A549 (cell line): ENCODE results near the gene F8. TPM values are rescaled to one million over a fixed set of nuclear protein-coding genes. Genes with fewer than 3 reads are reported as not detected.
A peak's percentile ranks its signal among the peaks of the same experiment; 100 is the strongest.

Source experiments
- ATAC-seq, 2 experiments: fragments of 200-7000 bp in 1 of 2; fragments of >200 bp in 1 of 2; cut with Nextera tagmentation in 1 of 2; cut with Tn5 transposase in 1 of 2; 3 replicates each; pipeline versions ENCODE4 v1.8.0 to v1.9.1; 2018 to 2020; ENCODE audit warnings: mild to moderate bottlenecking in 1 of 2, moderate library complexity in 1 of 2
- CTCF ChIA-PET: fragments of 300-600 bp; sonication (Branson Sonifier 250); formaldehyde crosslinking; extraction: SDS; loops from one replicate; lab custom pipeline; 2021; ENCODE audit warnings: antibody characterized with exemption, inconsistent platforms; lab: Yijun Ruan, JAX
- POLR2A ChIA-PET: fragments of 350-600 bp; formaldehyde crosslinking; extraction: SDS; loops from one replicate; lab custom pipeline; 2021; ENCODE audit warnings: antibody characterized with exemption, inconsistent platforms; lab: Yijun Ruan, JAX
- DNase-seq, 2 experiments: peaks; one replicate each; pipeline versions ENCODE4 v3.0.0 to v3.0.0-alpha.2; 2011 to 2016; ENCODE audit warnings: low read depth in 1 of 2, low spot score in 1 of 2
- FAIRE-seq: peaks from 2 replicates; lab custom pipeline; 2011; peaks lifted over from hg19 to GRCh38; lab: Jason Lieb, UNC
- H3K27ac ChIP-seq, 2 experiments: fragments of >200 bp; sonication (Bioruptor Twin); formaldehyde crosslinking; 3 replicates each; pipeline ENCODE4 v1.5.1; 2016 to 2017
- H3K4me1 ChIP-seq: fragments of >200 bp; sonication (Bioruptor Twin); formaldehyde crosslinking; 3 replicates; pipeline ENCODE4 v1.6.1; 2016
- H3K4me2 ChIP-seq: fragments of >200 bp; sonication (Bioruptor Twin); formaldehyde crosslinking; 3 replicates; pipeline ENCODE4 v1.6.1; 2016
- H3K4me3 ChIP-seq: fragments of >200 bp; sonication (Bioruptor Twin); formaldehyde crosslinking; 3 replicates; pipeline ENCODE4 v1.5.1; 2016
- H3K9me3 ChIP-seq: fragments of >200 bp; sonication (Bioruptor Twin); formaldehyde crosslinking; 3 replicates; pipeline ENCODE4 v1.6.1; 2016
- BCL3 ChIP-seq: fragments of >200 bp; sonication (Bioruptor Twin); formaldehyde crosslinking; IDR thresholded peaks from 3 replicates; pipeline ENCODE4 v1.6.1; 2016
- CBX8 ChIP-seq: fragments of 200-600 bp; sonication (generic); IDR thresholded peaks from 2 replicates; pipeline ENCODE4 v1.6.1; 2016
- EHF ChIP-seq: fragments of 250-450 bp; sonication (Bioruptor Pico); IDR thresholded peaks from 2 replicates; pipeline ENCODE4 v1.5.0; 2020; ENCODE audit warnings: mild to moderate bottlenecking
- FOSL2 ChIP-seq, 2 experiments: fragments of 450-650 bp in 1 of 2; fragments of >200 bp in 1 of 2; sonication (Bioruptor Twin) in 1 of 2; formaldehyde crosslinking; IDR thresholded peaks; 2 replicates each; pipeline versions ENCODE4 v1.5.0 to v1.6.1; 2016 to 2020; ENCODE audit warnings: mild to moderate bottlenecking in 1 of 2, moderate library complexity in 1 of 2
- HMGXB4 ChIP-seq: fragments of 250-450 bp; sonication (Bioruptor Pico); IDR thresholded peaks from 2 replicates; pipeline ENCODE4 v1.5.0; 2021; ENCODE audit warnings: mild to moderate bottlenecking, moderate library complexity, borderline replicate concordance
- HOXA7 ChIP-seq: fragments of 250-450 bp; sonication (Bioruptor Pico); IDR thresholded peaks from 2 replicates; pipeline ENCODE4 v1.5.0; 2020; ENCODE audit warnings: mild to moderate bottlenecking, moderate library complexity
- HOXB5 ChIP-seq: fragments of 250-450 bp; sonication (Bioruptor Pico); IDR thresholded peaks from 2 replicates; pipeline ENCODE4 v1.5.0; 2020; ENCODE audit warnings: mild to moderate bottlenecking, moderate library complexity
- MAX ChIP-seq: IDR thresholded peaks from 2 replicates; pipeline ENCODE4 v1.6.1; 2012
- MAZ ChIP-seq: fragments of 150-350 bp; IDR thresholded peaks from 2 replicates; pipeline ENCODE4 v1.6.1; 2014; ENCODE audit warnings: antibody characterized with exemption, low read depth, low read length, borderline replicate concordance
- POLR2A ChIP-seq: IDR thresholded peaks from 2 replicates; pipeline ENCODE4 v1.6.1; 2012; ENCODE audit warnings: mild to moderate bottlenecking, low read length
- POLR2AphosphoS2 ChIP-seq: conservative IDR thresholded peaks from 2 replicates; pipeline ENCODE4 v1.6.1; 2012; ENCODE audit warnings: low read length, improper control_type of control experiment, inconsistent platforms
- RAD21 ChIP-seq, 2 experiments: fragments of >200 bp in 1 of 2; sonication (Bioruptor Twin) in 1 of 2; formaldehyde crosslinking in 1 of 2; IDR thresholded peaks in 1 of 2; conservative IDR thresholded peaks in 1 of 2; 2 replicates in 1 of 2; 3 replicates in 1 of 2; pipeline ENCODE4 v1.6.1; 2012 to 2018; ENCODE audit warnings: inconsistent platforms in 1 of 2
- RFX5 ChIP-seq: fragments of 450-650 bp; IDR thresholded peaks from 2 replicates; pipeline ENCODE4 v1.7.1; 2014; ENCODE audit warnings: antibody characterized with exemption, mild to moderate bottlenecking, moderate library complexity
- SREBF2 ChIP-seq: fragments of 450-650 bp; IDR thresholded peaks from 2 replicates; pipeline ENCODE4 v1.6.1; 2014; ENCODE audit warnings: mild to moderate bottlenecking, moderate library complexity
- TP53 ChIP-seq: fragments of 250-450 bp; sonication (Bioruptor Pico); IDR thresholded peaks from 2 replicates; pipeline ENCODE4 v1.5.0; 2021; ENCODE audit warnings: mild to moderate bottlenecking, moderate library complexity
- ZSCAN20 ChIP-seq: fragments of 250-450 bp; sonication (Bioruptor Pico); IDR thresholded peaks from 2 replicates; pipeline ENCODE4 v1.8.0; 2022; ENCODE audit warnings: mild to moderate bottlenecking, moderate library complexity
- WGBS: methylation state at CpG from one replicate; pipeline ENCODE4 v1.1.6; 2017; ENCODE audit errors: missing lambda C conversion rate; 5-methylcytosine and 5-hydroxymethylcytosine counted together
- polyA plus RNA-seq, 4 experiments: library from polyadenylated mRNA; depleted of rRNA in 3 of 4; stranded (reverse); fragments of >200 nt; fragmentation: RNase III in 1 of 4; extraction: RNeasy Plus Mini Kit Qiagen cat#74134 plus additional on column Dnase treatment in 1 of 4; gene quantifications; 2 replicates in 3 of 4; 3 replicates in 1 of 4; pipeline ENCODE4 v1.2.3, GENCODE V29; 2011 to 2017
- TF ChIP-seq, protein P1 (sequence below): fragments of >200 bp; sonication (Bioruptor Twin); formaldehyde crosslinking; IDR thresholded peaks from 2 replicates; pipeline ENCODE4 v1.6.1; 2016
- TF ChIP-seq, protein P2 (sequence below): fragments of 450-650 bp; IDR thresholded peaks from 2 replicates; pipeline ENCODE4 v1.6.1; 2014; ENCODE audit warnings: antibody characterized with exemption

Gene F8
- polyA plus RNA-seq, 2 of the 4 experiments (the other 2 are of a cell fraction): 4.3 to 6.9 TPM

GRCh38 chrX:154829926-154830442 lies 192.5 kb downstream of the F8 start:
- CTCF ChIA-PET: interaction anchor here (0.8 kb wide), 1 partner anchor 88 kb away, joined by 3 read pairs; no protein-coding TSS in a partner anchor
- DNase-seq: no peak
- POLR2A ChIA-PET: no interaction called here
- H3K9me3 ChIP-seq: no peaks in the 10 kb centered on the region
- TF ChIP-seq POLR2AphosphoS2: no peak
- no peak for TF ChIP-seq CBX8
- TF ChIP-seq, protein P1, sequence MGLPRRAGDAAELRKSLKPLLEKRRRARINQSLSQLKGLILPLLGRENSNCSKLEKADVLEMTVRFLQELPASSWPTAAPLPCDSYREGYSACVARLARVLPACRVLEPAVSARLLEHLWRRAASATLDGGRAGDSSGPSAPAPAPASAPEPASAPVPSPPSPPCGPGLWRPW: no peak
- TF ChIP-seq MAZ: no peak
- no peak for TF ChIP-seq HOXB5
- no peak for TF ChIP-seq FOSL2 (IDR thresholded peaks at IDR 0.05)
- no peak for TF ChIP-seq FOSL2 (CRISPR knock-in tag; IDR thresholded peaks at IDR 0.05)
- no peak for TF ChIP-seq HOXA7 (CRISPR knock-in tag)
- TF ChIP-seq TP53 (CRISPR knock-in tag): no peak
- no peak for TF ChIP-seq SREBF2
- TF ChIP-seq, all 56 proteins: peak for 0
- no peaks in the 10 kb centered on the region for H3K4me1 ChIP-seq
- H3K4me2 ChIP-seq: no peak overlapping the region
- 0% methylated on average over 1 of the region's 1 CpG for WGBS
- no peak overlapping the region for H3K27ac ChIP-seq
- ATAC-seq (no peak), FAIRE-seq (peak; percentile 18)
- no peak overlapping the region for H3K4me3 ChIP-seq

GRCh38 chrX:154829134-154829533 lies 193.4 kb downstream of the F8 start:
- POLR2A ChIA-PET: interaction anchor here (0.6 kb wide), 1 partner anchor 370 kb away, joined by 13 read pairs; no protein-coding TSS in a partner anchor
- no peak for ATAC-seq
- no peak overlapping the region for H3K27ac ChIP-seq
- TF ChIP-seq RAD21 (conservative IDR thresholded peaks at IDR 0.05 in 1 of 2, IDR thresholded peaks at IDR 0.05 in 1 of 2): no peak
- TF ChIP-seq POLR2A: no peak
- TF ChIP-seq, protein P1: no peak
- no peak for TF ChIP-seq HMGXB4 (CRISPR knock-in tag)
- no peak for TF ChIP-seq BCL3
- no peak for TF ChIP-seq POLR2AphosphoS2
- TF ChIP-seq MAX: no peak
- TF ChIP-seq ZSCAN20: no peak
- TF ChIP-seq, protein P2, sequence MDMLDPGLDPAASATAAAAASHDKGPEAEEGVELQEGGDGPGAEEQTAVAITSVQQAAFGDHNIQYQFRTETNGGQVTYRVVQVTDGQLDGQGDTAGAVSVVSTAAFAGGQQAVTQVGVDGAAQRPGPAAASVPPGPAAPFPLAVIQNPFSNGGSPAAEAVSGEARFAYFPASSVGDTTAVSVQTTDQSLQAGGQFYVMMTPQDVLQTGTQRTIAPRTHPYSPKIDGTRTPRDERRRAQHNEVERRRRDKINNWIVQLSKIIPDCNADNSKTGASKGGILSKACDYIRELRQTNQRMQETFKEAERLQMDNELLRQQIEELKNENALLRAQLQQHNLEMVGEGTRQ: no peak
- TF ChIP-seq, all 56 proteins: peak for 0
- peak; percentile 13 for FAIRE-seq
- Histone ChIP-seq H3K4me2 (no peak overlapping the region), H3K4me3 (no peak overlapping the region), H3K9me3 (no peaks in the 10 kb centered on the region), H3K4me1 (no peaks in the 10 kb centered on the region)
- no peak for DNase-seq
- CTCF ChIA-PET: interaction anchor here (0.9 kb wide), 1 partner anchor 16 kb away, joined by 3 read pairs; no protein-coding TSS in a partner anchor

DNA sequence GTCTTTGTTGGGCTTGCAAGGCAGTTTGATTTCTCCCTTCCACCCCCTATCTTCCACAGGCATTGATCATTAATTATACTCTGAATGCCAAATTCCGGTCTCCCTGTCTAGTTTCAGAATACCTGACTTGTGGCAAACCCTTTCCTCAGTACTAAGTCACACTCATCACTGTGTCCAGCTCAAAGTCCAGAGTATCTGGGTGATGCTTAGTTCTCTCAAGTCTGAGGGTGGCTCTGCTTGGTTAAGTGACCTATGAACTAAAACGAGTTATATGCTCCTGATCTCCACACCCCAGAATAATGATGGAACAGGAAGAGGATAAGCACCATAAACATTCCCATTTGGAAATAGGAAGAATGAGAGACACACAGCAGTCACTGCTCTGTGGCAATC lies 194.5 kb downstream of the F8 start:
- no peaks in the 10 kb centered on the region for H3K9me3 ChIP-seq
- H3K4me2 ChIP-seq: no peak overlapping the region
- ChIA-PET POLR2A (no interaction called here), CTCF (no interaction called here)
- FAIRE-seq (no peak), DNase-seq (no peak), ATAC-seq (no peak)
- 38% methylated on average over 2 of the region's 2 CpGs for WGBS
- H3K4me1 ChIP-seq: no peaks in the 10 kb centered on the region
- no peak for TF ChIP-seq EHF (CRISPR knock-in tag)
- TF ChIP-seq RFX5: no peak
- H3K4me3 ChIP-seq: no peak overlapping the region
- no peak overlapping the region for H3K27ac ChIP-seq
